ENCODE results near the gene AQP3. TPM values are rescaled to one million over a fixed set of nuclear protein-coding genes. Genes with fewer than 3 reads are reported as not detected.

AQP3 gene
- total RNA-seq, 1 donor from 2014 or later, result 1.6 TPM

DNA sequence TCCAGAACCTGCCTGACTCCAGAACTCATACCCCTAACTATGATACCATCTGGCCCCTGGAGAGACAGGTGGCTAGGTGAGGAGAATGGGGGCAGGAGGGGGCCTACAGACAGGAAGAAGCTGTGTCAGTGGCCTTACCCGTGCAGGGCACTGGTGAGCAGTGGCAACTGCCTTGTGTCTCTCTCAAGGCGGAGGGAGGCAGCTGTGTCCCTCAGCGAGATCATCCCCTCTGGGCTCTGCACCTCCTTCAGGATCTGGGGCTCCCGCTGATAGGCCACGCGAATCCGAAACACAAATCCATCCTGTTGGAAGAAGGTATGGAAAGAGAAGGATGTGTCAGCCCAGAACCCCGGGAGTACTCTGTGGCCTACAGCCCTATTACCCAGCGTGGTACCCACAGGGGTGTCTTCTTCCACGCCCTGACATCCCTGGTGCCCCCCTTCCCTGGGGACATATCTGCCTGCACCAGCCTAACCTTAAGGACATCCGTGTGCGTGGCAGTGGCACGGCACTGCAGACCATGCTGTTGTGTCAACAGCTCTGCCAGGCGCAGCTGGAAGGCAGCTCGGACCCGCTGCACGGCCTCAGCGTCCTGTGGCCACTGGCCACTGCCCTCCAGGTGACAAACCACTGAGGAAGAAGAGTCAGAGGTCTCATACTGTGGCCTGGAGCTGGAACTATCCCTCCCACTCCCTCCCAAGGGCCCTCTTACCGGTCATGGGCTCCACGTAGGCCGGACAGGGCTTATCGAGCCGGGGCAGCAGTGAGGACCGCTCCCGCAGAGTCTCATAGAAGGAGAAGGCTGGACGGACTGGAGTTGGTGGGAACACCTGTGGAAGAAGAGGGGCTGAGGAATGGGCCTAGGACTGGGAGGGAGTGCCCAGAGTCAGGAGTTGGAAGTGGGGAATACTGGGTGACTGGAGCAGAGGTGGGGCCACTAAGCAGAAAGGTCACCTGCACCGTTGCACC lies 18.5 kb upstream of the AQP3 start:
- ChIA-PET POLR2A (no interaction called here), CTCF (interaction anchor here (1.0 to 2.5 kb wide), 7 partner anchors 10 to 179 kb away, joined by 3 to 17 read pairs (median 10); no protein-coding TSS in a partner anchor)
- Mint-ChIP-seq H3K27me3 (no peaks in the 10 kb centered on the region), H3K4me3 (no peak overlapping the region), H3K4me1 (no peaks in the 10 kb centered on the region), H3K27ac (no peak overlapping the region), H3K36me3 (ENCODE audit: low read depth) (peaks cover 99% of the 10 kb centered on the region), H3K9me3 (no peaks in the 10 kb centered on the region)
- no peak for DNase-seq
- intact Hi-C loops (cut with micrococcal nuclease), result loop anchor here (1.0 kb wide), 3 partner anchors 63 to 179 kb away; no protein-coding TSS in a partner anchor
- no peak for ATAC-seq (ENCODE audit: low read depth)
- TF ChIP-seq, protein P1, sequence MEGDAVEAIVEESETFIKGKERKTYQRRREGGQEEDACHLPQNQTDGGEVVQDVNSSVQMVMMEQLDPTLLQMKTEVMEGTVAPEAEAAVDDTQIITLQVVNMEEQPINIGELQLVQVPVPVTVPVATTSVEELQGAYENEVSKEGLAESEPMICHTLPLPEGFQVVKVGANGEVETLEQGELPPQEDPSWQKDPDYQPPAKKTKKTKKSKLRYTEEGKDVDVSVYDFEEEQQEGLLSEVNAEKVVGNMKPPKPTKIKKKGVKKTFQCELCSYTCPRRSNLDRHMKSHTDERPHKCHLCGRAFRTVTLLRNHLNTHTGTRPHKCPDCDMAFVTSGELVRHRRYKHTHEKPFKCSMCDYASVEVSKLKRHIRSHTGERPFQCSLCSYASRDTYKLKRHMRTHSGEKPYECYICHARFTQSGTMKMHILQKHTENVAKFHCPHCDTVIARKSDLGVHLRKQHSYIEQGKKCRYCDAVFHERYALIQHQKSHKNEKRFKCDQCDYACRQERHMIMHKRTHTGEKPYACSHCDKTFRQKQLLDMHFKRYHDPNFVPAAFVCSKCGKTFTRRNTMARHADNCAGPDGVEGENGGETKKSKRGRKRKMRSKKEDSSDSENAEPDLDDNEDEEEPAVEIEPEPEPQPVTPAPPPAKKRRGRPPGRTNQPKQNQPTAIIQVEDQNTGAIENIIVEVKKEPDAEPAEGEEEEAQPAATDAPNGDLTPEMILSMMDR (IDR thresholded peaks at IDR 0.05), result no peak

DNA sequence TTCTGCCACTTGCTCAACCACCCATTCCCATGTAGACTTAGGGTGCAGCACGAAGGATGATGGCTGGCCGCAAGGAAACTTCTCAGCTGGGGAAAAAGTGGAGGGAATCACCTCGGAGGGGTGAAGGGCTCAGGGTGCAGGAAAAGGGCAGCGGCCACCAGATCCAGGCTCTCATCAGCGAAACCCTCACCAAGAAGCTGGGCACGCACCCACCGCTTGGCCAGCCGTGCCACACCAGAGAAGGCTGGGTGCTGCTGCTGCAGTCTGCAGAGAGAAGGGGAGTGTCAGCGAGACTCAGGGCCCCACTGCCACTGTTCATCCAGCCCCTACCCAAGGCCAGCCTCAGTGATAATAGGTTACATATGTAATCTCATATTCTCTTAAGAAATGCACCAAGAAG lies 17.7 kb upstream of the AQP3 start:
- Mint-ChIP-seq H3K36me3 (ENCODE audit: low read depth) (peaks cover 97% of the 10 kb centered on the region), H3K9me3 (no peaks in the 10 kb centered on the region), H3K4me1 (no peaks in the 10 kb centered on the region), H3K27ac (no peak overlapping the region), H3K27me3 (no peaks in the 10 kb centered on the region), H3K4me3 (no peak overlapping the region)
- TF ChIP-seq, protein P1 (IDR thresholded peaks at IDR 0.05), result no peak
- ATAC-seq (ENCODE audit: low read depth), result no peak
- intact Hi-C loops (cut with micrococcal nuclease), result no loop called here
- ChIA-PET POLR2A (no interaction called here), CTCF (interaction anchor here (1.2 to 2.0 kb wide), 2 partner anchors 9 to 62 kb away, joined by 3 to 10 read pairs; partner anchors contain the start of gene NOL6)
- no peak for DNase-seq

DNA sequence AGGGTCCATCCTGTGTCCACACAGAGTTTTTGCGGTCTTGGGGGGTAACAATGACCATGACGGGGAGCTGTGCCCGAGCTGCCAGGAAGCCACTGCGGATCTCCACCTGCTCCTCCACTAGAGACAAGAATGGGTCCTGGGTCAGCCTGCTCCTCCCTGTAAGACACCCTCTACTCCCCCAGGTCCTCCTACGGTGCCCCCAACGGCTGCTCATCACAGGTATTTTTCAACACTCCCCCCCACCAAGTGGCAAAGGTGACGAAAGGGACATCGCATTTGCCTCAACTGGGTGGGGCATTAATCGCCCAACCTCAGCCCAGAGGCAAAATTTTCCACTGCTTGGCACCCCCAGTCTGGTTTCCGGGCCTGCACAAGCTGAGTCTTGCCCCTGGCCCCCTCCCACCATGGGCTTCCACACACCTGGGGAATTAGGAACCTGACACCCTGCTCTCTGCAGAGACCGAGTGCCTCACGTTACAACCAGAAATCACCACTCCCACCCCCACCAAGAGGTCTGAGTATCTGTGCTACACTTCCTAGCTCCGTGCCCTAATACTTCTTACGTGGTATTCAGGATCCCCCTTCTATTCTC lies 16.7 kb upstream of the AQP3 start:
- H3K4me1 Mint-ChIP-seq, result no peaks in the 10 kb centered on the region
- CTCF ChIA-PET, result interaction anchor here (1.2 kb wide), 1 partner anchor 10 kb away, joined by 3 read pairs; the partner anchor contains the start of gene NOL6
- no peaks in the 10 kb centered on the region for H3K9me3 Mint-ChIP-seq
- POLR2A ChIA-PET, result interaction anchor here (1.9 kb wide), 1 partner anchor 9 kb away, joined by 7 read pairs; the partner anchor contains the start of gene NOL6
- TF ChIP-seq, protein P1 (IDR thresholded peaks at IDR 0.05), result no peak
- H3K27me3 Mint-ChIP-seq, result no peaks in the 10 kb centered on the region
- H3K4me3 Mint-ChIP-seq, result no peak overlapping the region
- H3K36me3 Mint-ChIP-seq (ENCODE audit: low read depth), result peaks cover 88% of the 10 kb centered on the region
- no peak for DNase-seq
- intact Hi-C loops (cut with micrococcal nuclease), result no loop called here
- no peak overlapping the region for H3K27ac Mint-ChIP-seq
- ATAC-seq (ENCODE audit: low read depth), result no peak

DNA sequence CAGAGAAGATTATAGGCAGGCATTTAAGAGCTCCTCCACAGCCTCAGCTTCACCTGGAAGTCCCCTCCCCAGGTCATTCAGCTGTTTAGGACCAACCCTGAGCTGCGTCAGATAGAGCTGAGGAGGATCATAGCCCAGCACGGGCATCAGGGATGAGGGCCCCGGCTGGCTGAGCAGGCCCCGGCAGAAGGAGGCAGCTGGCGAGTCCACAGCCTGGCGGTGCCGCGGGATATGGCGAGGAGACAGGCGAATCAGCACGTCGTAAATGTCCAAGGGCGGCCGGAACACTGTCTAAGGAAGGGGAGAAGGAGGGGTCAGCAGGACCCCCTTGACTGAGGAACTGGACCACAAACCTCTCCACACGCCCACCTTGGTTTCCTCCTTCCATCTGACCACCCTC lies 15.8 kb upstream of the AQP3 start:
- peaks cover 78% of the 10 kb centered on the region for H3K36me3 Mint-ChIP-seq (ENCODE audit: low read depth)
- ChIA-PET CTCF (interaction anchor here (1.1 kb wide), 1 partner anchor 11 kb away, joined by 3 read pairs; the partner anchor contains the start of gene NOL6), POLR2A (interaction anchor here (1.9 kb wide), 1 partner anchor 10 kb away, joined by 7 read pairs; the partner anchor contains the start of gene NOL6)
- H3K4me1 Mint-ChIP-seq, result peaks cover 7% of the 10 kb centered on the region
- H3K27me3 Mint-ChIP-seq, result no peaks in the 10 kb centered on the region
- H3K27ac Mint-ChIP-seq, result no peak overlapping the region
- DNase-seq, result no peak
- TF ChIP-seq, protein P1 (IDR thresholded peaks at IDR 0.05), result no peak
- no peak overlapping the region for H3K4me3 Mint-ChIP-seq
- intact Hi-C loops (cut with micrococcal nuclease), result no loop called here
- ATAC-seq (ENCODE audit: low read depth), result no peak
- H3K9me3 Mint-ChIP-seq, result no peaks in the 10 kb centered on the region

DNA sequence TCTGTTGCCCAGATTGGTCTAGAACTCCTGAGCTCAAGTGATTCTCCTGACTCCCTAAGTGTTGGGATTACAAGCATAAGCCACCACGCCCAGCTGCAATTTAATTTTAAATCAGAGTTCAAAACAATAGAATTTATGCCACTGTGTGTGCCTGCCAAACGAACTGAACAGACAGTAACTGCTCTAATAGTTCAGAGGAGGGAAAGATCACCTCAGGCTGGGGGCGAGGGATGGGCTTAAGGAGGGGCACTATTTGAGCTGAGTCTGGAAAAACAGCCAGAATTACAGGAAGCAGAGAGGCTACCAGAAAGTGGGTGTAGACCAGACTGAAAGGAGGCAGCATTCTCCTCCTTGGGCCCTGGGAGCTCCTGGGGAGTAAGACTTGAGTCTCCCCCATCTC lies 14.1 kb upstream of the AQP3 start:
- TF ChIP-seq, protein P1 (IDR thresholded peaks at IDR 0.05), result no peak
- no peak overlapping the region for H3K27ac Mint-ChIP-seq
- DNase-seq, result no peak
- H3K27me3 Mint-ChIP-seq, result no peaks in the 10 kb centered on the region
- ChIA-PET CTCF (no interaction called here), POLR2A (interaction anchor here (1.2 to 2.0 kb wide), 2 partner anchors 12 to 15 kb away, joined by 3 to 6 read pairs; partner anchors contain the start of gene NOL6)
- peaks cover 61% of the 10 kb centered on the region for H3K36me3 Mint-ChIP-seq (ENCODE audit: low read depth)
- intact Hi-C loops (cut with micrococcal nuclease), result no loop called here
- no peak for ATAC-seq (ENCODE audit: low read depth)
- no peak overlapping the region for H3K4me3 Mint-ChIP-seq
- H3K4me1 Mint-ChIP-seq, result peaks cover 8% of the 10 kb centered on the region
- no peaks in the 10 kb centered on the region for H3K9me3 Mint-ChIP-seq

Data from activated B cell treated with CpG ODN at 0.5 μM for 24 hours (primary cell).